K562 (cell line): Measurements from ENCODE around the gene SEMA4G. TPM values are rescaled to one million over a fixed set of nuclear protein-coding genes. Genes with fewer than 3 reads are reported as not detected.

Experiments used
- BRD9 ChIP-seq: fragments of 450-650 bp; IDR thresholded peaks from 2 replicates; pipeline ENCODE4 v1.6.1; 2018; ENCODE audit warnings: low read depth; ENCODE audit not compliant: partially characterized antibody
- CSDE1 ChIP-seq, 2 experiments: fragments of 450-650 bp; IDR thresholded peaks; 2 replicates each; pipeline ENCODE4 v1.6.1; 2016; ENCODE audit warnings: mild to moderate bottlenecking in 1 of 2
- DACH1 ChIP-seq: fragments of 450-650 bp; IDR thresholded peaks from 2 replicates; pipeline ENCODE4 v1.6.1; 2018; ENCODE audit not compliant: partially characterized antibody
- ESRRA ChIP-seq: fragments of 450-650 bp; IDR thresholded peaks from 2 replicates; pipeline ENCODE4 v1.6.1; 2014; ENCODE audit warnings: low read depth, mild to moderate bottlenecking, moderate library complexity, borderline replicate concordance
- FIP1L1 ChIP-seq: fragments of 200-400 bp; formaldehyde crosslinking; IDR thresholded peaks from 2 replicates; pipeline ENCODE4 v1.6.1; 2018; ENCODE audit warnings: mild to moderate bottlenecking, low read depth, low read length; ENCODE audit not compliant: poor library complexity, severe bottlenecking
- FOXP1 ChIP-seq: sonication (generic); formaldehyde crosslinking; IDR thresholded peaks from 2 replicates; pipeline ENCODE4 v1.8.0; 2022; ENCODE audit warnings: mild to moderate bottlenecking, missing genetic modification reagents
- HMBOX1 ChIP-seq: sonication (generic); IDR thresholded peaks from 2 replicates; pipeline ENCODE4 v1.6.1; 2016
- NCOA6 ChIP-seq: fragments of 450-650 bp; IDR thresholded peaks from 2 replicates; pipeline ENCODE4 v1.6.1; 2017; ENCODE audit warnings: mild to moderate bottlenecking
- PML ChIP-seq: IDR thresholded peaks from 2 replicates; pipeline ENCODE4 v1.6.1; 2012; ENCODE audit warnings: low read length, inconsistent platforms
- POLR2AphosphoS2 ChIP-seq: IDR thresholded peaks from 2 replicates; pipeline ENCODE4 v1.6.1; 2012; ENCODE audit warnings: low read length, improper control_type of control experiment
- SMARCB1 ChIP-seq: IDR thresholded peaks from 2 replicates; pipeline ENCODE4 v1.6.1; 2011; ENCODE audit warnings: improper control_type of control experiment, low read depth; ENCODE audit not compliant: insufficient read length
- SRSF3 ChIP-seq: fragments of 200-400 bp; formaldehyde crosslinking; IDR thresholded peaks from 2 replicates; pipeline ENCODE4 v1.6.1; 2016; ENCODE audit warnings: mild to moderate bottlenecking, low read length, moderate library complexity; ENCODE audit not compliant: insufficient read depth
- TBL1XR1 ChIP-seq, 2 experiments: IDR thresholded peaks; 2 replicates each; pipeline ENCODE4 v1.6.1; 2012; ENCODE audit warnings: improper control_type of control experiment in 2 of 2, low read length in 2 of 2, mild to moderate bottlenecking in 1 of 2
- THRAP3 ChIP-seq: fragments of 450-650 bp; IDR thresholded peaks from 2 replicates; pipeline ENCODE4 v1.6.1; 2016; ENCODE audit warnings: mild to moderate bottlenecking, inconsistent platforms, borderline replicate concordance
- ZC3H11A ChIP-seq: IDR thresholded peaks from 2 replicates; pipeline ENCODE4 v1.6.1; 2012; ENCODE audit warnings: low read depth, low read length, improper control_type of control experiment
- polyA plus RNA-seq, 8 experiments: library from polyadenylated mRNA; depleted of rRNA in 4 of 8; stranded (reverse) in 5 of 8; unstranded in 3 of 8; fragments of >200 nt; fragmentation: Nextera tagmentation in 2 of 8; fragmentation: Illumina TruSeq in 1 of 8; extraction: Ambion mirVana in 2 of 8; extraction: Trizol in 1 of 8; gene quantifications; 2 replicates each; pipeline versions ENCODE4 v1.2.1 to v1.2.3, GENCODE V29; 2011 to 2014; ENCODE audit warnings: inconsistent platforms in 1 of 8, missing spikeins in 1 of 8
- total RNA-seq, 7 experiments: library from RNA; depleted of rRNA in 6 of 7; stranded (reverse); fragments of >200 nt in 6 of 7; fragmentation: Illumina TruSeq in 2 of 7; extraction: Trizol in 2 of 7; gene quantifications; 2 replicates each; pipeline versions ENCODE4 v1.2.1 to v1.2.3, GENCODE V29; 2011 to 2021; ENCODE audit warnings: low replicate concordance in 1 of 7
- TF ChIP-seq, protein P1 (sequence below), 2 experiments: fragments of 450-650 bp; formaldehyde crosslinking in 1 of 2; IDR thresholded peaks; 2 replicates each; pipeline versions ENCODE4 v1.4.0 to v1.6.1; 2014 to 2020; ENCODE audit warnings: mild to moderate bottlenecking in 2 of 2, borderline replicate concordance in 1 of 2, low read depth in 1 of 2
- TF ChIP-seq, protein P2 (sequence below): fragments of 250-450 bp; sonication (Bioruptor Pico); IDR thresholded peaks from 2 replicates; pipeline ENCODE4 v1.8.0; 2021; ENCODE audit warnings: mild to moderate bottlenecking, moderate library complexity

Gene SEMA4G
- total and polyA plus RNA-seq, 9 of the 15 experiments (the other 6 are each of a cell fraction or from before 2014, with no cell fraction given): 0.40 to 7.8 (median 1.8) TPM

DNA sequence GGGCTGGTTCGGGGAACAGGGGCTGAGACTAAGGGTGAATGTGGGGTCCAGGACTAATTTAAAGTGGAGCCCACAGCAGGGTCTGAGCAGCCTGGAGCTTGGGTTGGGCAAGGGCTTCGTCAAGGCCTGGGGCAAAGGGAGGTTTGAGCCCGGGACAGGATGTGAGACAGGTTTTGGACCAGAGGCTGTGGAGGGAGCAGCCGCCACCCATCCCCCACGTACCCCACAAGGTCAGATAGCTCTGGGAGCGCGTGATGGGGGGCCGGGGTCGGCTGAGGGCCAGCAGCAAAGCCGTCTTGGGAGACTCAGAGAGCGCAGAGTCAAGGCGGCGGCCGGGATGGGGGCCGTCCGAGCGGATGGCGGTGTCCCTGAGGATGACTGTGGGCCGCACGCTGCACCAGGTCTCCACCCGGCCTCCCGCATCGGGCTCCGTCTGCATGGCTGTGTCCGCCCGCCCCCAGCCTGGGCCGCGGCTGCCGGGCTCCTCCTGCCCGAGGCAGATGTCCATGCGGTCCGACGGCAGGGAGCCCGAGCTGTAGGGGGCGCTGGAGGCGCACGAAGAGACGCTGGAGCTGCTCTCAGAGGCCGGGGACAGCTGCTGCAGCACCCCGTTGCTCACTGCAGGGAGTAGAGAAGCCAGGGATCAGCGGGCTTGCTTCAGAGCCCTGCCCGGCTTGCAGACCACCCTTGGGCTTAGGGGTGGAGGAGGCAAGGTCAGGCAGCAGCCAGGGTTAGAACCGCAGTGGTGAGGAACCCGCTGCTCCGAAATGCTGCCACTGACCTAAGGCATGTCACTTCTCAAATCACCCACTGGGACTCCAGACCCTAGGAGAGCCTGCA, 49.5 kb downstream of the SEMA4G start (continued):
- TF ChIP-seq, protein P1, sequence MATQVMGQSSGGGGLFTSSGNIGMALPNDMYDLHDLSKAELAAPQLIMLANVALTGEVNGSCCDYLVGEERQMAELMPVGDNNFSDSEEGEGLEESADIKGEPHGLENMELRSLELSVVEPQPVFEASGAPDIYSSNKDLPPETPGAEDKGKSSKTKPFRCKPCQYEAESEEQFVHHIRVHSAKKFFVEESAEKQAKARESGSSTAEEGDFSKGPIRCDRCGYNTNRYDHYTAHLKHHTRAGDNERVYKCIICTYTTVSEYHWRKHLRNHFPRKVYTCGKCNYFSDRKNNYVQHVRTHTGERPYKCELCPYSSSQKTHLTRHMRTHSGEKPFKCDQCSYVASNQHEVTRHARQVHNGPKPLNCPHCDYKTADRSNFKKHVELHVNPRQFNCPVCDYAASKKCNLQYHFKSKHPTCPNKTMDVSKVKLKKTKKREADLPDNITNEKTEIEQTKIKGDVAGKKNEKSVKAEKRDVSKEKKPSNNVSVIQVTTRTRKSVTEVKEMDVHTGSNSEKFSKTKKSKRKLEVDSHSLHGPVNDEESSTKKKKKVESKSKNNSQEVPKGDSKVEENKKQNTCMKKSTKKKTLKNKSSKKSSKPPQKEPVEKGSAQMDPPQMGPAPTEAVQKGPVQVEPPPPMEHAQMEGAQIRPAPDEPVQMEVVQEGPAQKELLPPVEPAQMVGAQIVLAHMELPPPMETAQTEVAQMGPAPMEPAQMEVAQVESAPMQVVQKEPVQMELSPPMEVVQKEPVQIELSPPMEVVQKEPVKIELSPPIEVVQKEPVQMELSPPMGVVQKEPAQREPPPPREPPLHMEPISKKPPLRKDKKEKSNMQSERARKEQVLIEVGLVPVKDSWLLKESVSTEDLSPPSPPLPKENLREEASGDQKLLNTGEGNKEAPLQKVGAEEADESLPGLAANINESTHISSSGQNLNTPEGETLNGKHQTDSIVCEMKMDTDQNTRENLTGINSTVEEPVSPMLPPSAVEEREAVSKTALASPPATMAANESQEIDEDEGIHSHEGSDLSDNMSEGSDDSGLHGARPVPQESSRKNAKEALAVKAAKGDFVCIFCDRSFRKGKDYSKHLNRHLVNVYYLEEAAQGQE (IDR thresholded peaks at IDR 0.05; ENCODE audit: borderline replicate concordance): peak; percentile 37; the same call in 1 of the 2 replicates
- TF ChIP-seq, protein P1 (CRISPR knock-in tag; IDR thresholded peaks at IDR 0.05; ENCODE audit: low read depth): no peak
- TF ChIP-seq THRAP3 (no peak), FOXP1 (CRISPR knock-in tag) (peak; percentile 87), SRSF3 (no peak), DACH1 (no peak), ZC3H11A (no peak), POLR2AphosphoS2 (no peak), CSDE1 (IDR thresholded peaks at IDR 0.05) (no peak), HMBOX1 (no peak), PML (no peak), ESRRA (no peak), TBL1XR1 (IDR thresholded peaks at IDR 0.05; ENCODE audit: low read length in 2 of 2) (no peak), SMARCB1 (no peak), FIP1L1 (peak; percentile 51), BRD9 (no peak), NCOA6 (peak; percentile 53; the same call in 1 of the 2 replicates)
- TF ChIP-seq, protein P2, sequence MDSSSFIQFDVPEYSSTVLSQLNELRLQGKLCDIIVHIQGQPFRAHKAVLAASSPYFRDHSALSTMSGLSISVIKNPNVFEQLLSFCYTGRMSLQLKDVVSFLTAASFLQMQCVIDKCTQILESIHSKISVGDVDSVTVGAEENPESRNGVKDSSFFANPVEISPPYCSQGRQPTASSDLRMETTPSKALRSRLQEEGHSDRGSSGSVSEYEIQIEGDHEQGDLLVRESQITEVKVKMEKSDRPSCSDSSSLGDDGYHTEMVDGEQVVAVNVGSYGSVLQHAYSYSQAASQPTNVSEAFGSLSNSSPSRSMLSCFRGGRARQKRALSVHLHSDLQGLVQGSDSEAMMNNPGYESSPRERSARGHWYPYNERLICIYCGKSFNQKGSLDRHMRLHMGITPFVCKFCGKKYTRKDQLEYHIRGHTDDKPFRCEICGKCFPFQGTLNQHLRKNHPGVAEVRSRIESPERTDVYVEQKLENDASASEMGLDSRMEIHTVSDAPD (CRISPR knock-in tag): no peak
